Frontal cortex (tissue), 4 donors: ENCODE results near the gene FAM174C. TPM values are rescaled to one million over a fixed set of nuclear protein-coding genes. Genes with fewer than 3 reads are reported as not detected.
"Not testable (repeated sequence)": the region's sequence is repeated elsewhere in the genome, so short reads cannot be mapped to it uniquely, and the experiment has no call there.

Experiments
- DNase-seq, 2 donors: peaks; one replicate each; pipeline ENCODE4 v3.0.0; 2012; ENCODE audit warnings: low spot score in 2 of 2
- FAIRE-seq: peaks from 2 replicates; lab custom pipeline; 2012; peaks lifted over from hg19 to GRCh38; lab: Jason Lieb, UNC
- total RNA-seq: library from RNA; depleted of rRNA; stranded (reverse); fragments of >200 nt; gene quantifications from one replicate; pipeline ENCODE4 v1.2.3, GENCODE V29; 2014
- donor health status: control.
- donor health status: control.
- donor health status: control.

FAM174C gene
- total RNA-seq, 1 donor from 2014 or later: 8.6 TPM

DNA sequence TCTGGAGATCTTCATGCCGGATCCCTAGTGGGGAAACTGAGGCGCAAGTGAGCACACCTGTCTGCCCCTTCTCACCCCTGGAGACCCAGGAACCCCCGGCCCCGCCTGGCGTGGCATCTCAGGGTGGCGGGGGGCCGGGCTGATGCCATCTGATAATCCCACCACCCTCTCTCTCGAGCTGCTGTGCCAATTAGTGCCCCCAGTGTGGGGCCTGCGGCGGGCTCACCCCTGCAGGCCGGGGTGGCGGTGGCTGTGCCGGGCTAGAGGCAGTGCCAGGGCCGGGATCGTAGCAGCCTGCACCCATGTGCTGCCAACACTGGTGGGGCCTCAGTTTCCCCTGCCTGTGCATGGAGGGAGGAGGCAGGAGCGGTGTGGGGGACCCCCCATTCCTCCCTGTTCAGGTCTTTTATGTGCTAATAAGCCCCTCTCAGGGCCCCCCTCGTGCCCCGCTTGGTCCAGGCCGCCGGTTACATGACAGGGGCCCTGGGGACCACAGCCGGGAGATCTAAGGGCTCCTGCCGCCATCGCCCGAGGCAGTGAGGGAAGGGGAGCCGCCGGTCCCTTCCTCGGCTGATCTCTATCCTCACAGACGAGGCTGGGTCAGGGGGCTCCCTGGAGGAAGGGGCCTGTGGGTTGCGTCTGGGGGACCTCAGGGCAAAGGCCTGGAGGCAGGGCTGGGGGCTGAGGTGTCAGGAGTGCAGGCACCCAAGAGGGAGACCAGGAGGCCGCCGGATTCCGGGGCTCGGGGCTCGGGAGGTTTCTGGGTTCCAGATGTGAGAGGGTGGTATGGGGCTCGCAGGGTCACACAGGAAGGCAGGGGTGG is 18.7 kb downstream of the FAM174C start:
- no peak for DNase-seq

DNA sequence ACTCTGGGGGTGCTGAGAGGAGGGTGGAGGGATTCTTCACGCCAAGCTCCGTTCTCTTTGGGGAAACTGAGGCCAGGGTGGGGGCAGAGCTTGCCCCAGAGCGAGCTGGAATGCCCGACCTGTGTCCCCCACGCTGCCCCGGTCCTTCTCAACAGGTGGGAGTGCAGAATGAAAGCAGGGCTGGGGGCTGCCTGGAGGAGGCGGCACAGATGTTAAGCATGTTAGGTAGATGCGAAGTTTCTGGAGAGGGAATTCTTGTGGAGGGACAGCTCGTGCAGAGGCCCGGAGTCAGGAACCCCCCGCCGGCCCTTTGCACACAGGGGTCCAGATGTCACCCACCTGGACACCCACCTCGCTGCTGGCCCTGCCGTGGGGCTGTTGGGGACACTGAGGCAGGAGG is 19.4 kb downstream of the FAM174C start:
- DNase-seq: no peak
- no peak for FAIRE-seq

More for the DNA sequence above, 18.7 kb downstream of the FAM174C start:
- no peak for FAIRE-seq

DNA sequence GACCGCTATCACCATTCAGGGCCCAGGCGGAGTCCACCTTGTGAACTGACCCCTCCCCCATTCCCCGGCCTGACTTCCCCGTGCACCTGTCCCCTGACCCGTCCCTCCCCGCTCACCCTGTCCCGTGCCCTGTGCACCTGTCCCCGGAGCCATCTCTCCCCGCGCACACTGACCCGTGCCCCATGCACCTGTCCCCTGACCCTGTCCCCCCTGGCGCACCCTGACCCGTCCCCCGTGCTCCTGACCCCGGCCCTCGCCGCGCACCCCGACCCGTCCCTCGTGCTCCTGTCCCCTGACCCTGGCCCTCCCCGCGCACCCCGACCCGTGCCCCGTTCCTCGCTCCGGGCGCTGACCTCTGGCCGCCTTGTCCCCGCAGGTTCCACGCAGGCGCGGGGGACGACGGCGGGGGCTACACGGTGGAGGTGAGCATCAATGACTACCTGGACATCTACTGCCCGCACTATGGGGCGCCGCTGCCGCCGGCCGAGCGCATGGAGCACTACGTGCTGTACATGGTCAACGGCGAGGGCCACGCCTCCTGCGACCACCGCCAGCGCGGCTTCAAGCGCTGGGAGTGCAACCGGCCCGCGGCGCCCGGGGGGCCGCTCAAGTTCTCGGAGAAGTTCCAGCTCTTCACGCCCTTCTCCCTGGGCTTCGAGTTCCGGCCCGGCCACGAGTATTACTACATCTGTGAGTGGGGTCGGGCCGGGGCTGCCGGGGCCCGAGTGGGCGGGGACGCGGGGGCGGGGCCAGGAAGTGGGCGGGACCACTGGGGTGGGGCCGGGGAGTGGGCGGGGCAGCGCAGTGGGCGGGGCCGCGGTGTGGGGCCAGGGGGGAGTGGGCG is 20.1 kb downstream of the FAM174C start:
- DNase-seq: peak in 1 of 2 donors; percentile 63

DNA sequence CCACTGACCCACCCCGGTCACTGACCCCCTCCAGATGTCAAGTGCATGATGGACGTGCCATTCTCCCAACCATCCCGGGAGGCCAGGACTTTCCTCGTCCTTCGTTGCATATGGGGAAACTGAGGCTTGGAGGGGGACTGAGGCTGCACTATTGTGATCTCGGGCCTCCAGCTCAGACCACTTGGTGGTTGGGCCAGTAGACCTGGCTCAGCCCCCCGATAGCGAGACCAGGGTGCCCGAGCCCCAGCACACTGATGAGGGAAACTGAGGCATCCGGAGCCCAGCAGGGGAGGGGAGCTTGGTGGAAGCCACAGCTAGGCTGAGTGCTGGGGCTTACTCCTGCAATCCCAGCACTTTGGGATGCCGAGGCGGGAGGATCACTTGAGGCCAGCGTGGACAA is 20.7 kb downstream of the FAM174C start:
- no peak for FAIRE-seq
- no peak for DNase-seq

More for the DNA sequence above, 20.1 kb downstream of the FAM174C start:
- FAIRE-seq: no peak

DNA sequence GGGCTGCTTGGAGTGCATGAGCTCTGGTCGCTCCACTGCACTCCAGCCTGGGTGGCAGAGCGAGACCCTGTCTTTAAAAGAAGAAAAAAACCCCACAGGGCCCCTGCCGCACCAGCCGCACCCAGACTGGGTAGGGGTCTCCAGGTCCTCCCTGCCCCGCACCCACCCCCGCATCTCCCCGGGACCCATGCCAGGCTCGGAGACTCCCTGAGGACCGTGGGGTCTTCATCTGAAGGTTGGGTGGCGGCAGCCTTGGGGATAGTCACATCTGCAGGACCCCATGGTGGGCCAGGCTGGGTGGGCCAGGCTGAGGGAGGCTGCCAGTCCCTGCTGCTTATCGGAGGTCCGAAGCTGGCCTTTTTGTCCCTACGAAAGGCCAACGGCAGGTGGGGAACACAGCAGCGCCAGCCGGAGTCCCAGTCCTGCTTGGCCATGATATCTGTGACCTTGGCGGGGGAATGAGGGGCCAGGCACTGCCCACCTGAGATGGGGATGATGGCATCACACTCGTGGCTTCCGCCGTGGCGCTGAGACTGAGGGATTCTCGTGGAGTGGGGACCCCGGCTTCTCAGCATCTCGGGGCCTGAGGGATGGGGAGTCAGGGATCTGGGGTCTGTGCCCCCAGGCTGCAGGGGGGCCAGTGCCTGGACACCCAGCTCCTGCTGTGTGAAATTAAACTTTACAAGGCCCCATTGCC is 21.4 kb downstream of the FAM174C start:
- FAIRE-seq (no peak), DNase-seq (no peak)

DNA sequence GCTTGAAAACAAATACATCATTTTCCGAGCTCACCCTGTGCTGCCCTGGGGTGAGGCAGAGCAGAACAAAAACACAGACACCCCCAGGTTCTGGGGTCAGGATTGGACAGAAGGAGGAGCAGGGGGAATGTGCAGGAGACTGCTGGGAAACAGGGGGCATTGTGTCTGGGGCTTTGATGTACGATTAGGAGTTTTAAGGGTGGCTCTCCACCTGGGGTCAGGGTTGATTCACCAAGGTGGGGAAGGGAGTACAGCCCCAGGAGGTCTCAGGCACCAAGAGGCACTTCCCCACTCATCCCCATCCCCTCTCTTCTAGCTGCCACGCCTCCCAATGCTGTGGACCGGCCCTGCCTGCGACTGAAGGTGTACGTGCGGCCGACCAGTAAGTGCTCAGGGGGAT is 22.9 kb downstream of the FAM174C start:
- DNase-seq (no peak), FAIRE-seq (no peak)

DNA sequence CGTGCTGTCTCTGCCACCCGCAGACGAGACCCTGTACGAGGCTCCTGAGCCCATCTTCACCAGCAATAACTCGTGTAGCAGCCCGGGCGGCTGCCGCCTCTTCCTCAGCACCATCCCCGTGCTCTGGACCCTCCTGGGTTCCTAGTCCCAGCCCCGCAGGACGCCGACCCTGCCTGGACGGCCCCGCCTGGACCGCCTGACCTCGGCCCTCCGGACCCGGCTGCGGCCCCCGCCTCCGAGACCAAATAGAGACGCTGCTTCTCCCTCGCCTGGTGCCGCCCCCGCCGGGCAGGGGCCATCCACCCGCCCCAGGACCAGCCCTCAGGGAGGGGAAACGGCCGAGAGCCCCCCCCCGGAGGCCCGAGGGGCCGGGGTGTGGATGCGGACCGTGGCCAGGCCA is 24.5 kb downstream of the FAM174C start:
- no peak for FAIRE-seq
- DNase-seq: no peak

DNA sequence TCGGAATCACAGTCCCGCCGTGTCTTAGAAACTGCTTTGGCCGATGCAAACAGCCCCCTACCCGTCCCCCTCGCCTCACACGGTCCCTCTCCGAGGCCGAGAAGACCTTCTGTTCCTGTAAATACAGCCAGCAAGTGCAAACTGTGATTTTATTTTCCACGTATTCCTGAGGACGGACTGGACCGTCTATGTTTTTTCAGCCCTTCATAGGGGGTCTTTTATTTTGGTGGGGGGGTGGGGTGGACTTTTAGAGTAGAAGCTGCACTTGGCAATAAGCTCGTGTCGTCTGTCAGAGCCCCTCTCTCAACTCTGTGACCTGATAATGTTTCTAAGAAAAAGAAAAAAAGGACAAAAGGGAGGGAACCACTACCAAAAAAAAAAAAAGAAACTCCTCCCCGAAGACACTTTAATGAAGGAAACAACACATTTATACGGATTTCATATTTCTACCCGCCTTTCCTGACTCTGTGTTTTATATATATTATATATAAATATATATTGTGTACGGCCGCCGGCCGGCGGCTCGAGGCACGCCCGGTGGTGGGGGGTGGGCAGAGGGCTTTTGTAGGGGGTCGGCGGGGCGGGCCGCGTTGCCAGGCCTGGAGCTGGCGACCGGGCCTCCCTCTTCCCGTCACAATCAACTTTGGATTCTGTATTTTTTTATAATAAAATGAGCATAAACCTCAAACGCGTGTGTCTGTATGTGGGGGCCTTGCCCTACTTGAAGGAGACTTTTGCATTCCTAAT is 25.6 kb downstream of the FAM174C start:
- DNase-seq (no peak), FAIRE-seq (no peak)

DNA sequence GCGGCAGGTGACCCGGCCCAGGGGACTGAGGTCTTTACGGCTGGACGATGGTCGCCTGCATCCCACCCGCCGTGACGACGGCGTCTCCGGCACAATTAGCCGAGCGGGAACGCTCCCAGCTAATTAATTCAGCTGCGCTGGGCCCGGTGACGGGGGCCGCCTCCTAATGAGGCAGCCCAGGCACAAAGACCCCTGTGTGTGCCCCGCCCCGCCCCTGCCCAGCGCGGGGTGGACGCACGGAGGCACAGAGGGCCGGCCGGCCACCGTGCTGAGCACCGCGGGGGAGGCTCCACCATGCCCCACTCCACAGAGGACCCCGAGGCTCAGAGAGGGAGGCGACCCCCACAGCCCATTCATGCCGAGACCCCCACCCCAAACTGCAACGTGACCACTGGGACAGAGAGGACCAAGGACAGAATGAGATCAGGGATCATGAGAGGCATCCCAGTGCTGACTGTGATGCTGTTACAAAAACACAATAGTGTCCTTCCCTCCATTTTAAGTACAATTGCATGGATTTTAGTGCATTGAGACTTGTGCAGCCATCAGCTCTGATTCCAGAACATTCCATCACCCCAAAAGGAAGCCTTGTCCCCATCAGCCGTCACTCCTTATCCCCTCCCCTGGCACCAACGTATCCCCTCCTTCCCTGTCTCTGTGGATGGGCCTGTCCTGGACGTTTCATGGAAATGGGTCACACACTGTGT is 27.4 kb downstream of the FAM174C start:
- FAIRE-seq (no peak), DNase-seq (peak; percentile 82 to 91)

DNA sequence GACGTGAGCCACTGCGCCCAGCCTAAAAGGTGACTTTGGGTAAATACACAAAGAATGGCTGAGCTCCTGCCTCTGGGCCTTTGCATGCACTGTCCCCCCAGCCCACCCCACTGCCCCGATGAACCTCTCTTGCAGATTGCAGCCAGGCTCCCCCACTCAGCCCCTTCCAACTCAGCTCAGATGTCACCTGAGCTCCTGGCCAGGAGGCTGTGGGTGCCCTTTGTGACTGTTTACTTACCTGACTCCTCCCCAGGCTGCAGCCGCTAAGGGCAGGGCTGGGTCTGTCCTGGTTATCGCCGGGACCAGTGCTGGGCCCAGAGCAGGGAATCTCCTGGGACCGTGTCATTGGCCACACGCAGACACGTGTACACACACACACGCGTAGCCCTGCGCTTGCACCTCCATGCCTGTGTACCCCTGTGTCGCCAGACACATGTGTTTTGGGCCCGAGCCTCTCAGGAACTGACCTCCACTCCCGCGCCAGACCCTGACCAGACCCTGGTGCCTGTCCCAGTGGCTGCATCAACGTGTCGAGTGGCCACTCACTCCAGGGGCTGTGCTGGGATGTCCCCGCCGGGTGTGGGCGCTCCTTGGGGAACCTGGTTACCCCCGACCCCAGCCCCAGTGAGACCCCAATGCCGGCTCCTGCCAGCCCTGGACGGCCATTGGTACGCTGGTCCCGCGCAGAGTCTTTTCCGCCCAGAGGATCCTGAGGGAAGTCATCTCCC is 29.0 kb downstream of the FAM174C start:
- FAIRE-seq: no peak
- DNase-seq: no peak

DNA sequence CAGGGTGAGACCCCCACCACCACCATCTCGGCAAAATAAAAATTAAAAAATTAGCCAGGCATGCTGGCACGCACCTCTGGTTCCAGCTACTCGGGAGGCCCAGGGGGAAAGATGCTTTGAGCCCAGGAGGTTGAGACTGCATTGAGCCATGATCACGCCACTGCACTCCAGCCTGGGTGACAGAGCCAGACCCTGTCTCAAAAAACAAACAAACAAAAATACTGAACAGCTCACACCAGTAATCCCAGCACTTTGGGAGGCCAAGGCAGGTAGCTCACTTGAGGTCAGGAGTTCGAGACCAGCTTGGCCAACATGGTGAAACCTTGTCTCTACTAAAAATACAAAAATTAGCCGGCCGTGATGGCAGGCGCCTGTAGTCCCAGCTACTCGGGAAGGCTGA is 30.0 kb downstream of the FAM174C start:
- FAIRE-seq, DNase-seq: not testable (repeated sequence)

DNA sequence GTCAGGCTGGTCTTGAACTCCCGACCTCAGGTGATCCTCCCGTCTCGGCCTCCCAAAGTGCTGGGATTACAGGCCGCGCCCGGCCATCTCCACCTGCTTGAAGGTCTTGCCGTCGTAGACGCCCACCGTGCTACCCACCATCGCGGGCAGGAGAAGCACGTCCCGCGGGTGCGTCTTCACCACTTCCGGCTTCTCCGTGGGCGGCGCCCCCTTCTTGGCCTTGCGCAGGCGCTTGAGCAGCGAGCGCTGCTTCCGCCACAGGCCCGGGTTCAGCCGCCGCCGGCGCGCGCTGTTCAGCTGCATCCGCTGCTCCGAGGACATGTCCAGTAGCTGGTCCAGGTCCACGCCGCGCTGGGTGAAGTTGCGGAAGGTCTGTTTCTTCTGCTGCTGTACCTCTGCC is 32.0 kb downstream of the FAM174C start:
- FAIRE-seq: no peak

DNA sequence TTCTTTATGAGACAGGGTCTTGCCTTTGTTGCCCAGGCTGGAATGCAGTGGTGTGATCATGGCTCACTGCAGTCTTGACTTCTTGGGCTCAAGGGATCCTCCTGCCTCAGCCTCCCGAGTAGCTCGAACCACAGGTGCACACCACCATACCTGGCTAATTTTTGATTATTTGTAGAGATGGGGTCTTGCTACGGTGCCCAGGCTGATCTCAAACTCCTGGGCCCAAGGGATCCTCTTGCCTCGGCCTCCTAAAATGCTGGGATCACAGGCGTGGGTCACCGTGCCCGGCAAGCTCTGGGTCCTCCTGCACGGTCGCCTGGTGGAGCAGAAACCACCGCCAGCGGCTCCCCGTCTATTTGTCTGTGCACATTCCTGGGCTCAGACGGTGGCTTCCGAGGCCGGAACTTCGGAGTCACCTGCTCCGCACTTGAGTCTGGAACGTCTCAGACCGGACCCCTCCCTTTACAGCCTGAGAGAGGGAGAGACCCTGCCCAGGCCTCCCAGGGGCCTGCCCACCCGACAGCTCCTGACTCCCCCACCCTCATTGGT is 32.5 kb downstream of the FAM174C start:
- DNase-seq (no peak), FAIRE-seq (no peak)

More for the DNA sequence above, 32.0 kb downstream of the FAM174C start:
- DNase-seq: no peak

DNA sequence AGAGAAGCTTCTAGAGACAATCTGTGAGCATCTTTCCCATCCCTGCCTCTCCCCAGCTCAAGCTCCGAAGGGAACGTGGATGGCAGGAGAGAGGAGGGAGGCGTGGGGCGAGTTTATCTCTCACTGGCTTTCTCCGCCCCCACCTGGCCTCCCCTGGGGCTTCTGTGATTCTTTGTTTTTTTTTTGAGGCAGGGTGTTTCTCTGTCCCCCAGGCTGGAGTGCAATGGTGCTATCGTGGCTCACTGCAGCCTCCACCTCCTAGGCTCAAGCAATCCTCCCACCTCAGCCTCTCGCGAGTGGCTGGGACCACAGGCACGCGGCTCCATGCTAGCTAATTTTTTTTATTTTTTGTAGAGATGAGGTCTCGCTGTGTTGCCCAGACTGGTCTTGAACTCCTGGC is 33.4 kb downstream of the FAM174C start:
- DNase-seq: no peak
- FAIRE-seq: no peak

DNA sequence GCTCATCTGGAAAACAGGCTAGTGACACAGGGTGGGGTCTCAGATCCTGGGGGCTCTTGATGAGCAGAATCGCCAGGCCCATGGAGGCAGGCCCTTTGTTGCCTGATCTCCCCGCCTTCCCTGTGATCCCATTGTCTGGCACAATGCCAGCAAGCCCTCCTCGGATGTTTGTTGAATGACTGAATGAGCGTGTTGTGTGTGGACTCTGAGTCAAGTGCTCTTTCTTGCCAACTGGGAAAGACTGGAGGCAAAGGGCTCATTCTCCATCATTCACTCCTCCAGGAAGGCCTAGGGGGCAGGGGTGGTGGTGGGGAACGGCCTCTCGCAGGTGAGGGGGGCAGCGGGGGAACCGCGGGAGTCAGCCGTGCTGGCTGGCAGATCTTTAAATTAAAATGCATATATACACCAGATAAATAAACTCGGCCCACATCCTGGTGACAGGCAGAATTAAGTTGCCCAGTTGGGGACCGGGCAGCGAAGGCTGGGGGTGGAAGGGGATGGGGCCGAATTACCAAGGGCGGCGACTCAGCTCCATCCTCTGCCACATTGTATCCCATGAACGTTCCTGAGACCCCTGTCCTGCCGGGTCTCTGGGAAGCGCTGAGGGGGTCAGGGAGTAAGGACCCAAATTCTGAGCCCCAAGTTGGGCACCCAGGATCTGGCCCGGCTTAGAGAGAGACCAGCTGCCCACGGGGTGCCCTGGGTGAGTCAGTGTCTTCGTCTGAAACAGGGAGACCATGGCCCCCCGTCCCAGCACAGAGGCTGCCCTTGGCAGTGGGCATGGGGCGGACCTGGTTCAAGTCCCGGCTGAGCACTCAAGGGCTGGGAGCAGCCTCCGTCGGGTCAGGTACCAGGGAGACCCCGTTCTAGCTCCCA is 34.9 kb downstream of the FAM174C start:
- no peak for DNase-seq
- FAIRE-seq: no peak

DNA sequence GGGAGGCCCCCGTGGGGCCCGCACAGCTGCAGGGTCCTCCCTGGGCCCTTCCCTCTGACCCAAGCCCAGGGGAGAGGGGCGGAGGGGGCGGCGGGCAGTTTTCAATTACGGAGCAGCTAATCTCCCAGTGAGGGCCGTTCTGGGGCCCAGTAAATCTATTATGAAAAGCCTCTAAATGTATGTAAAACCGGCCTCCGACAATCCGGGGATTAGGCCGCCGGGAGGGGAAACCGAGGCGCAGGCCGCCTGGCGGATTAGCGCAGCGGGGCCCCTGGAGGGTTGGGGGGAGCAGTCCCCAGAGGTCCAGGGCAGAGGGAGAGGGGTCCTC is 35.5 kb downstream of the FAM174C start:
- DNase-seq (no peak), FAIRE-seq (no peak)

DNA sequence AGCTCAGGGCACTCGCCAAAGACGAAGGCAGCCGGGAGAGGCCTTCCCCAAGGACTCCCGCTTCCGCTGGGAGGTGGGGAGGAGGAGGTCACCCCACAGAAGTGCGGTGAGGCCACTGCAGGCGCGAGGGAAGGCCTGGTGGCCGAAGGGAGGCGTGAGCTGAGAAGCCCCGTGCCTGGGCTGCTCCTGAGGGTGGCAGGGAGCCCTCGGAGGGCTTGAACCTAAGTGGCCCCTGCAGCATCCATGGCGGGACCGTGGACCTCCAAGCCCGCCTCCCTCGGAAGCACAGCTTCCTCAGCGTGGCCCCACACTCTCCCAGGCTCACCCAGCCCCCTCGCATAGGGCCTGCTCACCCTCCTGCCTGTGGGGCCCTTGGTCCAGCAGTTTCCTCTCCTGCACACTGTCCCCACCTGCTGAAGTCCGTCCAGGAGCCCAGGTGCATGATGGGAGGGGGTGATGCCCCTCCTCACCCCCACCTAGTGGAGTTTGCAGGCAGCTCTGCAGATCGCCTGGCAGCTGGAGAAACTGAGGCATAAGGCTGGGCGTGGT is 36.3 kb downstream of the FAM174C start:
- DNase-seq (no peak), FAIRE-seq (no peak)
